HepG2 (cell line): ENCODE results near the gene PSMG3. TPM values are rescaled to one million over a fixed set of nuclear protein-coding genes. Genes with fewer than 3 reads are reported as not detected.

Experiments
- ARID5B ChIP-seq: IDR thresholded peaks from 2 replicates; pipeline ENCODE4 v1.4.0; 2020; ENCODE audit warnings: mild to moderate bottlenecking, missing genetic modification reagents
- ATF2 ChIP-seq: sonication (generic); formaldehyde crosslinking; IDR thresholded peaks from 2 replicates; pipeline ENCODE4 v1.4.0; 2020; ENCODE audit warnings: missing genetic modification reagents
- CHD4 ChIP-seq: fragments of 200-600 bp; sonication (generic); IDR thresholded peaks from 2 replicates; pipeline ENCODE4 v1.7.0; 2017; ENCODE audit warnings: mild to moderate bottlenecking, low read length, borderline replicate concordance
- DPF2 ChIP-seq: sonication (generic); formaldehyde crosslinking; IDR thresholded peaks from 2 replicates; pipeline ENCODE4 v1.4.0; 2020; ENCODE audit warnings: mild to moderate bottlenecking, low read depth, missing genetic modification reagents, borderline replicate concordance
- HNRNPK ChIP-seq: fragments of 200-400 bp; formaldehyde crosslinking; IDR thresholded peaks from 2 replicates; pipeline ENCODE4 v1.6.1; 2018; ENCODE audit warnings: low read length, low read depth, moderate library complexity, mild to moderate bottlenecking; ENCODE audit not compliant: poor library complexity, severe bottlenecking
- MED1 ChIP-seq: sonication (generic); formaldehyde crosslinking; IDR thresholded peaks from 2 replicates; pipeline ENCODE4 v1.4.0; 2020; ENCODE audit warnings: missing genetic modification reagents
- PBX2 ChIP-seq: IDR thresholded peaks from 2 replicates; pipeline ENCODE4 v1.6.1; 2016; ENCODE audit warnings: control low read depth
- TBX2 ChIP-seq: sonication (generic); formaldehyde crosslinking; IDR thresholded peaks from 2 replicates; pipeline ENCODE4 v1.5.0; 2020; ENCODE audit warnings: missing genetic modification reagents, mild to moderate bottlenecking, borderline replicate concordance
- ZBTB46 ChIP-seq: sonication (generic); formaldehyde crosslinking; IDR thresholded peaks from 2 replicates; pipeline ENCODE4 v1.4.0; 2020; ENCODE audit warnings: mild to moderate bottlenecking, missing genetic modification reagents, borderline replicate concordance
- ZFP1 ChIP-seq: IDR thresholded peaks from 2 replicates; pipeline ENCODE4 v1.6.1; 2016
- ZNF251 ChIP-seq: sonication (generic); formaldehyde crosslinking; IDR thresholded peaks from 2 replicates; pipeline ENCODE4 v1.9.0; 2021; ENCODE audit warnings: mild to moderate bottlenecking, missing genetic modification reagents
- ZNF44 ChIP-seq: sonication (generic); formaldehyde crosslinking; IDR thresholded peaks from 2 replicates; pipeline ENCODE4 v1.5.1; 2020; ENCODE audit warnings: mild to moderate bottlenecking, missing genetic modification reagents
- ZNF512B ChIP-seq: sonication (generic); formaldehyde crosslinking; IDR thresholded peaks from 2 replicates; pipeline ENCODE4 v1.5.1; 2020; ENCODE audit warnings: missing genetic modification reagents, mild to moderate bottlenecking, borderline replicate concordance
- ZNF543 ChIP-seq: sonication (generic); formaldehyde crosslinking; IDR thresholded peaks from 2 replicates; pipeline ENCODE4 v1.4.0; 2020; ENCODE audit warnings: mild to moderate bottlenecking, missing genetic modification reagents
- ZNF556 ChIP-seq: sonication (generic); formaldehyde crosslinking; IDR thresholded peaks from 2 replicates; pipeline ENCODE4 v1.4.0; 2020; ENCODE audit warnings: mild to moderate bottlenecking, missing genetic modification reagents, borderline replicate concordance
- ZNF567 ChIP-seq: sonication (generic); formaldehyde crosslinking; IDR thresholded peaks from 2 replicates; pipeline ENCODE4 v1.8.1; 2023; ENCODE audit warnings: mild to moderate bottlenecking, missing genetic modification reagents, borderline replicate concordance
- ZNF749 ChIP-seq: sonication (generic); formaldehyde crosslinking; IDR thresholded peaks from 2 replicates; pipeline ENCODE4 v1.8.0; 2022; ENCODE audit warnings: mild to moderate bottlenecking, missing genetic modification reagents, moderate library complexity, borderline replicate concordance
- polyA plus RNA-seq, 8 experiments: library from polyadenylated mRNA; depleted of rRNA in 3 of 8; stranded (reverse) in 7 of 8; unstranded in 1 of 8; fragments of >200 nt; fragmentation: Illumina TruSeq in 4 of 8; extraction: Trizol in 4 of 8; gene quantifications; 2 replicates each; pipeline versions ENCODE4 v1.2.1 to v1.2.3, GENCODE V29; 2011 to 2016; ENCODE audit warnings: low read depth in 4 of 8, missing spikeins in 1 of 8, mixed read lengths in 1 of 8; ENCODE audit not compliant: insufficient read depth in 1 of 8
- total RNA-seq, 5 experiments: library from RNA; depleted of rRNA; stranded (reverse); fragments of >200 nt; fragmentation: Illumina TruSeq; extraction: Trizol; gene quantifications; 2 replicates each; pipeline ENCODE4 v1.2.3, GENCODE V29; 2016; ENCODE audit warnings: low read depth in 1 of 5

The PSMG3 gene
- total and polyA plus RNA-seq, 2 of the 13 experiments (the other 11 are each of a cell fraction or from before 2014, with no cell fraction given): 29.6 to 48.4 TPM

GRCh38 chr7:1532456-1533254 lies 37.2 kb downstream of the PSMG3 start (continued):
- no peak for TF ChIP-seq PBX2 (CRISPR knock-in tag)
- TF ChIP-seq MED1: peak; percentile 64; the same call in 1 of the 2 replicates
- TF ChIP-seq ZNF512B (CRISPR knock-in tag): no peak
- TF ChIP-seq ATF2: no peak
- peak; percentile 55; the same call in 1 of the 2 replicates for TF ChIP-seq TBX2
- peak; percentile 46; the same call in 1 of the 2 replicates for TF ChIP-seq ZFP1
- TF ChIP-seq ZNF749 (CRISPR knock-in tag): no peak
- no peak for TF ChIP-seq ZBTB46 (CRISPR knock-in tag)
- no peak for TF ChIP-seq CHD4
- TF ChIP-seq ZNF44 (CRISPR knock-in tag): no peak
- no peak for TF ChIP-seq ZNF543
- peak; percentile 60 for TF ChIP-seq ARID5B (CRISPR knock-in tag)
- TF ChIP-seq ZNF567 (CRISPR knock-in tag): 0 out of 2 replicates have a peak, but pooled peaks have one; percentile 45
- TF ChIP-seq HNRNPK: no peak
- no peak; the same call in 1 of the 2 replicates for TF ChIP-seq ZNF556 (CRISPR knock-in tag)
- TF ChIP-seq ZNF251 (CRISPR knock-in tag): no peak
- peak; percentile 60 for TF ChIP-seq DPF2 (CRISPR knock-in tag)
